Loucy (cell line): ENCODE results near the gene GTF2A1.

ENCODE experiments used
- H2AFZ ChIP-seq: fragments of 200-600 bp; sonication (generic); 2 replicates; pipeline ENCODE4 v1.6.0; 2016; ENCODE audit warnings: antibody characterized with exemption, mild to moderate bottlenecking, low read length, moderate library complexity
- H3F3A ChIP-seq: fragments of 200-600 bp; 2 replicates; pipeline ENCODE4 v1.6.0; 2016; ENCODE audit warnings: antibody characterized with exemption, low read depth, mild to moderate bottlenecking
- H3K27me3 ChIP-seq: fragments of 200-600 bp; sonication (generic); 2 replicates; pipeline ENCODE4 v1.6.1; 2014; ENCODE audit warnings: low read length, mild to moderate bottlenecking; ENCODE audit not compliant: insufficient read depth, poor library complexity, severe bottlenecking
- H3K36me3 ChIP-seq: fragments of 200-600 bp; sonication (generic); 2 replicates; pipeline ENCODE4 v1.6.1; 2016; ENCODE audit warnings: low read length; ENCODE audit not compliant: insufficient read depth
- H3K4me1 ChIP-seq: fragments of 200-600 bp; sonication (generic); 2 replicates; pipeline ENCODE4 v1.5.1; 2014; ENCODE audit warnings: low read length, mild to moderate bottlenecking; ENCODE audit not compliant: insufficient read depth, poor library complexity, severe bottlenecking
- H3K4me2 ChIP-seq: fragments of 200-600 bp; sonication (generic); 2 replicates; pipeline ENCODE4 v1.6.0; 2014; ENCODE audit warnings: antibody characterized with exemption, low read length, low read depth, mild to moderate bottlenecking; ENCODE audit not compliant: poor library complexity, severe bottlenecking
- H3K4me3 ChIP-seq: fragments of 200-600 bp; sonication (generic); 2 replicates; pipeline ENCODE4 v1.5.1; 2014; ENCODE audit warnings: low read length, mild to moderate bottlenecking, mixed read lengths; ENCODE audit not compliant: poor library complexity, severe bottlenecking
- H3K79me2 ChIP-seq: fragments of 200-600 bp; sonication (generic); 2 replicates; pipeline ENCODE4 v1.6.1; 2014; ENCODE audit warnings: low read length; ENCODE audit not compliant: insufficient read depth
- H3K9ac ChIP-seq: fragments of 200-600 bp; sonication (generic); 2 replicates; pipeline ENCODE4 v1.6.0; 2014; ENCODE audit warnings: mild to moderate bottlenecking, low read depth, low read length, moderate library complexity; ENCODE audit not compliant: poor library complexity, severe bottlenecking
- H3K9me2 ChIP-seq: fragments of 200-600 bp; sonication (generic); replicated peaks from 2 replicates; pipeline ENCODE4 v1.6.1; 2016; ENCODE audit warnings: low read depth, low read length, mixed read lengths
- H3K9me3 ChIP-seq: fragments of 200-600 bp; sonication (generic); 2 replicates; pipeline ENCODE4 v1.6.1; 2014; ENCODE audit warnings: mild to moderate bottlenecking, antibody characterized with exemption, low read length, low read depth; ENCODE audit not compliant: insufficient read depth
- H4K20me1 ChIP-seq: fragments of 200-600 bp; sonication (generic); 2 replicates; pipeline ENCODE4 v1.6.0; 2014; ENCODE audit warnings: antibody characterized with exemption, low read length, mild to moderate bottlenecking; ENCODE audit not compliant: insufficient read depth, poor library complexity, severe bottlenecking
- CTCF ChIP-seq: fragments of 200-600 bp; sonication (generic); conservative IDR thresholded peaks from 2 replicates; pipeline ENCODE4 v1.5.1; 2014; ENCODE audit warnings: mild to moderate bottlenecking, antibody characterized with exemption, low read length
- EZH2phosphoT487 ChIP-seq: fragments of 200-600 bp; IDR thresholded peaks from 2 replicates; pipeline ENCODE4 v1.6.1; 2018; ENCODE audit warnings: antibody characterized with exemption, mild to moderate bottlenecking, moderate library complexity, borderline replicate concordance

The GTF2A1 gene

GRCh38 chr14:81222691-81223090 is 1.9 kb upstream of the GTF2A1 start:
- Histone ChIP-seq H3F3A (peaks cover 10% of the 10 kb centered on the region), H3K9ac (no peak overlapping the region), H3K4me1 (peaks cover 24% of the 10 kb centered on the region), H3K4me2 (no peak overlapping the region), H3K27me3 (peaks cover 9% of the 10 kb centered on the region), H3K9me2 (no peaks in the 10 kb centered on the region), H3K79me2 (peaks cover 27% of the 10 kb centered on the region), H3K4me3 (no peak overlapping the region), H2AFZ (no peak overlapping the region), H3K9me3 (no peaks in the 10 kb centered on the region), H4K20me1 (peaks cover 11% of the 10 kb centered on the region), H3K36me3 (no peaks in the 10 kb centered on the region)
- TF ChIP-seq CTCF = no peak
- no peak for TF ChIP-seq EZH2phosphoT487

GRCh38 chr14:81222126-81222525 is 1.4 kb upstream of the GTF2A1 start:
- Histone ChIP-seq H3K27me3 (peaks cover 9% of the 10 kb centered on the region), H3K79me2 (peaks cover 33% of the 10 kb centered on the region), H4K20me1 (peaks cover 15% of the 10 kb centered on the region), H3K9me3 (no peaks in the 10 kb centered on the region), H3K4me1 (peaks cover 29% of the 10 kb centered on the region), H3K9me2 (no peaks in the 10 kb centered on the region), H3K4me2 (peak overlapping the region; percentile 89), H3K4me3 (peak overlapping the region; percentile 85), H3F3A (peaks cover 10% of the 10 kb centered on the region), H2AFZ (no peak overlapping the region), H3K36me3 (no peaks in the 10 kb centered on the region), H3K9ac (peak overlapping the region; percentile 100)
- TF ChIP-seq EZH2phosphoT487 = no peak
- no peak for TF ChIP-seq CTCF

- H3K4me2 ChIP-seq = peak overlapping the region; percentile 89
- H4K20me1 ChIP-seq = peaks cover 20% of the 10 kb centered on the region
- peaks cover 10% of the 10 kb centered on the region for H3F3A ChIP-seq
- H3K4me3 ChIP-seq = peak overlapping the region; percentile 85
- no peaks in the 10 kb centered on the region for H3K9me2 ChIP-seq
- peaks cover 34% of the 10 kb centered on the region for H3K4me1 ChIP-seq
- TF ChIP-seq EZH2phosphoT487 = no peak
- no peak for TF ChIP-seq CTCF
- H3K9ac ChIP-seq = peak overlapping the region; percentile 100
- H3K27me3 ChIP-seq = peaks cover 9% of the 10 kb centered on the region
- H3K79me2 ChIP-seq = peaks cover 38% of the 10 kb centered on the region
- no peaks in the 10 kb centered on the region for H3K36me3 ChIP-seq
- peak overlapping the region; percentile 85 for H2AFZ ChIP-seq
- no peaks in the 10 kb centered on the region for H3K9me3 ChIP-seq
These were observed 882 bp upstream of the GTF2A1 start for GRCh38 chr14:81221579-81222102.
